GM18867 (cell line): ENCODE measurements around the gene ZNF521.
"Not testable (repeated sequence)": the region's sequence is repeated elsewhere in the genome, so short reads cannot be mapped to it uniquely, and the experiment has no call there.

ENCODE experiments used
- ATAC-seq: cut with Tn5 transposase; IDR thresholded peaks from one replicate; pipeline ENCODE4 v1.9.1; 2021; ENCODE audit warnings: mild to moderate bottlenecking, moderate library complexity; ENCODE audit not compliant: unreplicated experiment

Gene ZNF521

GRCh38 chr18:25295624-25296138 is 56.3 kb downstream of the ZNF521 start:
- ATAC-seq, result no peak

- no peak for ATAC-seq
Measured at GRCh38 chr18:25291150-25291549, 60.8 kb downstream of the ZNF521 start.

GRCh38 chr18:25289001-25289631 is 62.9 kb downstream of the ZNF521 start:
- ATAC-seq, result no peak

GRCh38 chr18:25288340-25288938 is 63.5 kb downstream of the ZNF521 start:
- ATAC-seq, result no peak

GRCh38 chr18:25287106-25287505 is 64.9 kb downstream of the ZNF521 start:
- no peak for ATAC-seq

- ATAC-seq, result no peak
Measured at GRCh38 chr18:25284861-25285550, 67.0 kb downstream of the ZNF521 start.

- ATAC-seq, result no peak
Measured at GRCh38 chr18:25284281-25284680, 67.7 kb downstream of the ZNF521 start.

- no peak for ATAC-seq
Measured at GRCh38 chr18:25283781-25284180, 68.2 kb downstream of the ZNF521 start.

- no peak for ATAC-seq
Measured at GRCh38 chr18:25282896-25283703, 68.9 kb downstream of the ZNF521 start.

- ATAC-seq, result no peak
Measured at GRCh38 chr18:25282282-25282681, 69.7 kb downstream of the ZNF521 start.

GRCh38 chr18:25281556-25281955 is 70.4 kb downstream of the ZNF521 start:
- no peak for ATAC-seq

GRCh38 chr18:25279961-25280360 is 72.0 kb downstream of the ZNF521 start:
- ATAC-seq, result no peak

- ATAC-seq, result no peak
Measured at GRCh38 chr18:25279556-25279955, 72.4 kb downstream of the ZNF521 start.

- ATAC-seq, result no peak
Measured at GRCh38 chr18:25279133-25279532, 72.8 kb downstream of the ZNF521 start.

- ATAC-seq, result no peak
Measured at GRCh38 chr18:25278394-25278793, 73.6 kb downstream of the ZNF521 start.

GRCh38 chr18:25275412-25276001 is 76.5 kb downstream of the ZNF521 start:
- ATAC-seq, result no peak

- ATAC-seq, result no peak
Measured at GRCh38 chr18:25274926-25275325, 77.0 kb downstream of the ZNF521 start.

GRCh38 chr18:25266931-25267527 is 84.9 kb downstream of the ZNF521 start:
- ATAC-seq, result not testable (repeated sequence)

- no peak for ATAC-seq
Measured at GRCh38 chr18:25262920-25263319, 89.0 kb downstream of the ZNF521 start.

GRCh38 chr18:25261768-25262167 is 90.2 kb downstream of the ZNF521 start:
- no peak for ATAC-seq
